Nucleus accumbens (tissue), 56 donors: Measurements from ENCODE around the gene SHQ1.
"Not testable (repeated sequence)": the region's sequence is repeated elsewhere in the genome, so short reads cannot be mapped to it uniquely, and the experiment has no call there.

Experiments used
- DNase-seq, 56 donors: peaks; one replicate each; lab custom pipeline; 2025; lab: John Stamatoyannopoulos, UW

The SHQ1 gene

DNA sequence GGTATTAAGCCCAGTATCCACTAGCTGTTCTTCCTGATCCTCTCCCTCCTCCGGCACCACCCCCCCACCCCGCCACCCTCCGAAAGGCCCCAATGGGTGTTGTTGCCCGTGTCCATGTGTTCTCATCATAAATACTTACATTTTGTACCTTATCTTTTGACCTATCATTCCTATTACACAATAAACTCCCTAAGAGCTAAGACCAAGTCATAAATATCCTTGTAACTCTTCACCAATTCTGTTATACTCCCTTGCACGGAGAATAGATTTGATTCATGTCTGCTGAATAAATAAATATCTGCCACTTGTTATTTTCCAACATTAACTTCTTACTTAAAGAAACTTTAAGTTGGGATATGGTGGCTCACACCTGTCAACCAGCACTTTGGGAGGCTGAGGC, 43.9 kb downstream of the SHQ1 start:
- DNase-seq: no peak

- no peak for DNase-seq
These were observed 44.7 kb downstream of the SHQ1 start for GRCh38 chr3:72803573-72803972.

DNA sequence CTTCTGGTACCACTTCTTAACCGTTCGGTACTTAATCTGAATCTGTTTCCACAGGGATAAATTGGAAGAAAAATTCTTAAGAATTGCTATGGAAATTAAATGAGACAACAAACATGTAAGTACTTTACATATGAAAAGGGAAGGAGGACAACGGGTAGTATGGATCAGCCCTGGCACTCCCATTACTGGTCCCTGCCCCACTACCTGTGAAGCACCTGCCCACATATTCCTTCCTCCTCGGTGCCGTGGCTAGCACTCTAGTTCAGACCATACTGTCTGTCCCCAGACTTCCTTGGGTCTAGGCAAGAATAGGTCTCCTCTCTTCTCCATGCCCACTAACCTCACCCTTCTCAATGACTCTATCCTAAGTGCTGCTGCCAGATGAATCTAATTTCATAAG, 46.2 kb downstream of the SHQ1 start:
- no peak for DNase-seq

GRCh38 chr3:72800869-72801268, 47.4 kb downstream of the SHQ1 start:
- DNase-seq: no peak

- DNase-seq: no peak
These were observed 49.6 kb downstream of the SHQ1 start for GRCh38 chr3:72798552-72799195.

GRCh38 chr3:72797773-72798543, 50.3 kb downstream of the SHQ1 start:
- DNase-seq: peak in 4 of 56 donors; percentile 7 to 50 (median 26)

DNA sequence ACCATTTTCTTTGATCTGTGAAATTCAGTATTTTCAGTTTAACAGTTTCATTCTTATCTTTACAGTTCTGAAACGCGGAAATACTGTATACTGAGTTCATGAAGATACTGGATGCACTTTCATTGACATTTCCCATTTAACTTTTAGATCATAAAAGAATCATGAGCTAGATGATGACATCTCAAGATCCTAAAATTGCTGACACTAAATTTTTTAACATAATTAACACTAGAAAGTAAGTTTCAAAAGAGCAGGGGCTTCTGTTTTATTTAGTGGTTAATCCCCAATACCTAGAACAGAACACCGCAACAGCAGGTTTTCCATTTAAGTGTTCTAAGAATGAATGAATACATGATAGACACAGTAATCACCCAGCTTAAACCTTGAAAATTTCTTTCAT, 54.2 kb downstream of the SHQ1 start:
- DNase-seq: no peak

DNA sequence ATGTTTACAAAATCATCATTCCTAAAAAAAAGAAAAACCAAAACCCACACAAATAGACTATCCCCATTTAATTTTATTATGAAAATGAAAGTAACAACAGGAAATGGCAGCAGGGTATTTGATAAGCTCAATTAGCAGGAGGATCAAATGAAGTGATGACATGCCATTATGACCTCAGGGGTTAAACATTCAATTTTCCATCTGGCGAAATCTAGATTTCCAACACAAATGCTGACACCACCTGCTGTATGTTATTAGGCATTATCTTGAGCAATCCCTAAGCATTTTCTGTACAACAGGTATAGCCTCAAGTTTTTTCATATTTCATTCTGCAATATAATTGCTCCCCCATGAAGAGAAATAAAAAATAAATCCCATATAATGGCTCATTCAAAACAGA, 57.1 kb downstream of the SHQ1 start:
- DNase-seq: no peak

DNA sequence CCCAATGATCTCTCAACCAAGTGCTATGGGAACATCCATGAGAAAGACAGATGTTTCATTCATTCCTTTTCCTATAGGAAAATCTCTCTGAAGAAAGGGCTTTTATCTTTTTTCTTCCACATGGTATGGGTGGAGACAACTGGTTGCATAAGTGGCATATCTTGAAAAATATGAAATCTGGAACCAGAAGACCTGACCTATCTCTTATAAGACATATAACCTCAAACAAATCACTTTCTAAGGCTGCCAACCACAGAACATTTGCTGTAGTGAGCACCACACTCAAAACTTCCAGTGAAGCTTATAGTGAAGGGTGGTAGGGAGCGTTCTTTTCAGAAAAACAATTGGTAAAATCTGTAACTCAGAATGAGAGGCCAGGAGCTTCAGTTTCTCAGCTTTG, 58.5 kb downstream of the SHQ1 start:
- no peak for DNase-seq

- DNase-seq: not testable (repeated sequence)
These were observed 60.0 kb downstream of the SHQ1 start for GRCh38 chr3:72788232-72788631.

DNA sequence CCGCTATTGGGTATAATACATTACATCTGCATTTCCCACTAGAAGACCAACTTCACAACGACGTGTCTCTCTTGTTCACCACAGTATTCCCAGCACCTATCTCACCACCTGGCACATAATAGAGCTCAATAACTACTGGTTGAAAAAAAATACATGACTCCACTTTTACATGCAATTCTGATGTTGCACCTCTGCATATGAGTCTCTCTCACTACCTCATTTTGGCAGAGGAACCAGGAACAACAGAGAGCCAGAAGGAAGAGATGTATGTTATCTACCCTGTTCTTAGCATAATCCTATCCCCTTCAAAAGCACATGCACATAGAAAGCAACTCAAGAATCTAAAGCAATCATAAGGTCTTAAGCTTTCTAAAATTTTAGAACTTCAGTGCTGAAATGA, 61.6 kb downstream of the SHQ1 start:
- no peak for DNase-seq

- no peak for DNase-seq
These were observed 64.0 kb downstream of the SHQ1 start for GRCh38 chr3:72784226-72784625.

DNA sequence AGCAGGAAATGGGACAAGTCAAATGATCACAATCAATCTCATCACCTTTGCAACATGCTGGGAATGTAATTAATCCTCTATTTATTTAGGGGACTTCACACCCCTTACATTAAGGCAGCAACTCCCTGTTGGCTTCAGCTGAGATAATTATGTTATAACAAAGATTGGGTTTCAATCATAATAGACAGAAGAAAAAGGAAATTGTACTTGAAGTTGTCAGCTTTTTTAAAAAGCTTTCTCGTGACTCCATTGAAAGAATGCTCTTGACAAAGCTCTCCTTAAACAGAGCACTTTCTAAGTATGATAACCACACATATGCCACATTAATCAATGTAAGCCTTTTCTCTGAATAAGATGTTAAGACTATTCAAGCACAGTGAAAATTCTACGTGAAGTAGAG, 65.7 kb downstream of the SHQ1 start:
- no peak for DNase-seq

- no peak for DNase-seq
These were observed 78.3 kb downstream of the SHQ1 start for GRCh38 chr3:72769758-72770540.

- DNase-seq: peak in 1 of 56 donors; percentile 22
These were observed 79.3 kb downstream of the SHQ1 start for GRCh38 chr3:72768936-72769335.

GRCh38 chr3:72768481-72768880, 79.8 kb downstream of the SHQ1 start:
- peak in 3 of 56 donors; percentile 31 to 39 (median 35) for DNase-seq

DNA sequence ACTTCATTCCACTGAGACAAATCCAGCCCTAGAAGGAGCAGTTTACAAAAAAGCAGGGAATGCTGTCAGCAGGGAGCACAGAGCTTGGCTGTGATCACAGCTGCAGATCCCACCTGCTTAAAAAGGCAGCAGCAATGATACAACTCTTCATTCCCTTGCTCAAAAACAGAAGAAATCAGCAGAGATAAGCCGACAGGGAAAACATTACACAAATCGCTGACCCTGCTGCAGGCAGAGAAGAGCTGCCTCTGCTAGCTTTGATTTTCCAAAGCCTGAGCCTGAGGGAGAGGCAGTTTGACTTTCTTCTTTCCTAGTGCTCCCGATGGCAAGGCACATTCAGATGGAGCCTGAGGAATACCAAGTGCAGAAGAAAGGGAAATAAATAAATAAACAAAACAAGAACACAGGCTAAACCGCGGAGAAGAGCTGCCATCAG, 80.2 kb downstream of the SHQ1 start:
- DNase-seq: peak in 12 of 56 donors; percentile 5 to 41 (median 17)

DNA sequence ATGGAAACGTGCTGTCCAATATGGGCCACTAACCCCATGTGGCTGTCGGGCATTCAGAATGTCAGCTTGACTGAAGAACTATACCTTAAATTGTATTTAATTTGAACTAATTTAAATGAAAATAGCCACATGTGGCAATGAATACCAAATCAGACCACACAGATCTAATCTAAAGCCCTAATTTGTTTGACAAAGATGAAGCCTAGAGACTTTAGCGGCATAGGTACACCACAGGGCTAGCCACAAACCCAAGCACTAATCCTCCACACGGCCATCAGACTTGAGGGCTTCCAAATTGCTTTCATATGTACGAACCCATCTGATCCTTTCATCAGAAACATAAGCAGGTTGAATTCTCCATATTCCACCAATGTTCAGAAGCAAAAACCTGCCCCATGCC, 81.4 kb downstream of the SHQ1 start:
- no peak for DNase-seq

DNA sequence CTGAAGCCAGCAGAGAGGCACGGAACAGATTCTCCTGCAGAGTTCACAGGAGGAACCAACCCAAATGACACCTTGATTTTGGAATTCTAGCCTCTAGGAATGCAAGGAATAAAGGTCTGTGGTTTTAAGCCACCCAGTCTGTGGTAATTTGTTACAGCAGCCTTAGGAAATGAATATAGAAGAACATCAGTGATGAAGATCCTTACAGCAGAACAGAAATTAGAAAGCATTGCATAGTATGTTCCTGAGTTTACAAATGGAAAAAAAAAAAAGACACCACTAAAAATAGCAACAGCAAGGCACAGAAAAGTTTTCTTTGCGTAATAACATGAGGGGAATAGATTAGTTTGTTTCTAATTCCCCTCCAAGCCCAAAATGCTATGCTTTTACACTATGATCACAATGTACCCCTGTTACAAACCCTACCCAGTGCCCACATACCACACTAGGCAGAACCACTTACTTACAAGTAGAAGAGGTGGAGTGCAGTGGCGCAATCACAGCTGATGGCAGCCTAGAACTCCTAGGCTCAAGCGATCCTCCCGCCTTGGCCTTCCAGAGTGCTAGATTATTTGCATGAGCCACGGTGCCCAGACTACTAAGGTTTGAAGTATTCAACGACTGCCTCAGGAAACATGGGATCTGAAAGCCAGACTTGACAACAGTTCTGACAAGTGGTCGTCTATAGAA, 84.3 kb downstream of the SHQ1 start:
- no peak for DNase-seq

- no peak for DNase-seq
These were observed 86.8 kb downstream of the SHQ1 start for GRCh38 chr3:72761410-72761809.

DNA sequence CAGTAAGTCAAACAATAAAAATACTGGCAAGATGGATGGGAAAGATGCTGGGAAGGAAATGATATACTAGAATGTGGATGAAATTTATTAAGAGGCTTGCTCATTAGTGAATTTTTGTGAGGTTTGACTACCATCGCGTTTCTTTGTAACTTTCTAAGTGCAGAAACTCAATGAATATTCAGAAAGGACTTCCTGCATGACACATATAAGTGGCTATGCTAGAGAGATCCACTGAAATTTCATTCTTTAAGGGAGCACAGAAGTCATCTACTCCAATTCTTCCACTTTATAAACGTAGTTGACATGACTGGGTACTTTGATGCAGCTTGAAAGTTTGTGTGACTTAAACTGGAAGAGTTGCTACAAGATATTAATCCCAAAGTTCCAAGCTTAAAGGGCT, 88.0 kb downstream of the SHQ1 start:
- no peak for DNase-seq
